ENCODE measurements around the gene NUTM2G.
"Not testable (repeated sequence)": the region's sequence is repeated elsewhere in the genome, so short reads cannot be mapped to it uniquely, and the experiment has no call there.

DNA sequence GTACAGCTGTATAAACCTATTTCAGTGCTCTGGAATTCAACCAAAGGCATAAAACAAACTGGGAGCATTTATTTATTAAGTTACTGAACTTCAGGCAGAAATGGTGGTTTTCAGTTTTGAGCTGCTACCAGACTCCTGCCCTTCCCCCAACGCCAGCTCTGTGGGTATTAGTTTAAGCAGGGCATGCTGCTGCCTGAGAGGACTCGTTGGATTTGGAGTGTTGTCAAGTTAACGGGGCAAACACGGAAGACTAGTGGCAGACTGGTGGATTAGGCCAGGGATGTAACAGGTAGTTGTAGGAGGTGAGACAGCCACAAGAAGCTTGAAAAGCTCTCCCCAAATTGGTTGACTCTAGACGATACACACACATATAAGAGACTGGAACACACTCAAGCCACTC is 38.9 kb downstream of the NUTM2G start:
- TF ChIP-seq, protein P1, sequence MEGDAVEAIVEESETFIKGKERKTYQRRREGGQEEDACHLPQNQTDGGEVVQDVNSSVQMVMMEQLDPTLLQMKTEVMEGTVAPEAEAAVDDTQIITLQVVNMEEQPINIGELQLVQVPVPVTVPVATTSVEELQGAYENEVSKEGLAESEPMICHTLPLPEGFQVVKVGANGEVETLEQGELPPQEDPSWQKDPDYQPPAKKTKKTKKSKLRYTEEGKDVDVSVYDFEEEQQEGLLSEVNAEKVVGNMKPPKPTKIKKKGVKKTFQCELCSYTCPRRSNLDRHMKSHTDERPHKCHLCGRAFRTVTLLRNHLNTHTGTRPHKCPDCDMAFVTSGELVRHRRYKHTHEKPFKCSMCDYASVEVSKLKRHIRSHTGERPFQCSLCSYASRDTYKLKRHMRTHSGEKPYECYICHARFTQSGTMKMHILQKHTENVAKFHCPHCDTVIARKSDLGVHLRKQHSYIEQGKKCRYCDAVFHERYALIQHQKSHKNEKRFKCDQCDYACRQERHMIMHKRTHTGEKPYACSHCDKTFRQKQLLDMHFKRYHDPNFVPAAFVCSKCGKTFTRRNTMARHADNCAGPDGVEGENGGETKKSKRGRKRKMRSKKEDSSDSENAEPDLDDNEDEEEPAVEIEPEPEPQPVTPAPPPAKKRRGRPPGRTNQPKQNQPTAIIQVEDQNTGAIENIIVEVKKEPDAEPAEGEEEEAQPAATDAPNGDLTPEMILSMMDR (IDR thresholded peaks at IDR 0.05): not testable (repeated sequence)
- TF ChIP-seq POLR2A (IDR thresholded peaks at IDR 0.05): not testable (repeated sequence)
